Measurements from ENCODE around the gene SEC24B. TPM values are rescaled to one million over a fixed set of nuclear protein-coding genes. Genes with fewer than 3 reads are reported as not detected.

The SEC24B gene
- 20.2 and 22.5 TPM in 2 replicates for total RNA-seq

DNA sequence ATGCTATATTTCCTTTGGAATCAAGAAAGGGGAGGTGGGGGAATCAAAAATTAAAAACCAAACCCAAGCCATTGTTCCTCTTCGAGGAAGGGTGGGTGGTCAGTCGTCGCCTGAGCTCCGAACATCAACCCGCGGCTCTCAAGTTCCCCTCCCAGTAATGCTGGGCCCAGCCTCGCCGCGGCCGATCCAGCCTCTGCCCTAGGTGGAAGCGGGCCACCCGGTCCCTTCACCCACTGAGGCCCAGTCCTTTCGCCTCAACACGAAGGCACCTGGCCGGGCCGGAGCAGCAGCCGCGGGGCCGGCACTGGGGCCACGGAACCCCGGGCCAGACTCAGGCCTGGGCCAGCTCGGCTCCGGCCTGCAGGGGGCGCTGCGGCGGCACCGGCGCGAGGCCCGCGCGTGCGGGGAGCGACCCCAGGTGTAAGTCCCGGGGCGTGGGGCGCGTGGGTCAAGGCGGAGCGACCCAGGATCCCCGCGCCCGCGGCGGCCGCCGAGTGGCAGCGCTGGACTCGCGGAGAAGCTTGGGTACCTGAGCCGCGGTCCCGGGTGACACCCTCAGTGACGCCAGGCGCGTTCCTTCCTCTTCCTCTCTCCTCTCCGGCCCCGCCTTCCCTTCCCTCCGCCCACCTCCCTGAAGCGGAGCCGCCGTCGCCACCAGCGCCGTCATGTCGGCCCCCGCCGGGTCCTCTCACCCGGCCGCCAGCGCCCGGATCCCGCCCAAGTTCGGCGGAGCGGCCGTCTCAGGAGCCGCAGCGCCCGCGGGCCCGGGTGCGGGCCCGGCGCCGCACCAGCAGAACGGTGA, at the start of gene SEC24B:
Gene SEC24B (plus strand): TSS at position 611 of the 802 bp plus-strand sequence. CDS start 55 bp downstream, at position 666.

DNA sequence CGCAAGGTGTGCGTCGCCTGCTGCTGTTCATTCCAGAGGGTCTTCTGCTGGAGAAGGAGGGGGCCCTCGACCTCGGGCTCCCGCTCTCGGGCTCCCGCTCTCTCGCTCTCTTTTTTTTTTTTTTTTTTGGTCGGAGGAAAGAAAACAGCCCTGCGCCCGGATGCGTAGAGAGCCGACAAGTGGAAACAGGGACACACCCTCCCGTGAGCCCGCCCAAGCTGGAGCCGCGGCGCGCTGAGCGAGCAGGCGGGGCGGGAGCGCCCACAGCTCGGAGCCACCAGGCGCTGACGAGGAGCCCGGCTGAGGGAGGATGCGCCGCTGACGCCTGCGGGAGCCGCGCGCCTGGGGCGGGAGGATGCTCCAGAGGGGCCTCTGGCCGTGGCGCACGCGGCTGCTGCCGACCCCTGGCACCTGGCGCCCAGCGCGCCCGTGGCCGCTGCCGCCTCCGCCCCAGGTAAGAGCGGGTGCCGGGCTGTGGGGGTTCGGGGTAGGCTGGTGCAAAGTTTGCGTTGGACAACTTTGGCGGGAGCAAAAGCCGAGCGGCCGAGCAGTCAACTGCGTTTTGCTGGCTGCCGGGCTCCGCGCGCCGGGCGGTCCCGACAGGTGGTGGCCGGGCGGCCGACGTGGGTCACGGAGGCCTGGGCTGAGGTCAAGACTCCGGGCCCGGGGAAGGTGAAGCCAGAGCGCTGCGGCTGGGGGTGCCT, 126.5 kb downstream of the SEC24B start, which contains the start of gene MCUB:
Gene MCUB (plus strand): TSS at position 264 of the 704 bp plus-strand sequence. CDS start 92 bp downstream, at position 356.

Other genes starting within 250 kb of the SEC24B start
- gene COL25A1, start 131.2 kb upstream of the SEC24B start, total RNA-seq: not detected in 2 replicates
- gene MCUB, start 126.4 kb downstream of the SEC24B start, total RNA-seq: 18.3 and 24.8 TPM in 2 replicates

Data from myometrial cell (primary cell).